HG03342 (cell line): ENCODE measurements around the gene TRIM10.
"Not testable (repeated sequence)": the region's sequence is repeated elsewhere in the genome, so short reads cannot be mapped to it uniquely, and the experiment has no call there.

ENCODE experiments used
- ATAC-seq: cut with Tn5 transposase; IDR thresholded peaks from one replicate; pipeline ENCODE4 v1.9.1; 2021; ENCODE audit warnings: mild to moderate bottlenecking, moderate library complexity; ENCODE audit not compliant: unreplicated experiment

Gene TRIM10

GRCh38 chr6:30130887-30131862 is 29.8 kb downstream of the TRIM10 start:
- peak; percentile 68 for ATAC-seq

- no peak for ATAC-seq
Observed at GRCh38 chr6:30130179-30130679, 30.8 kb downstream of the TRIM10 start.

DNA sequence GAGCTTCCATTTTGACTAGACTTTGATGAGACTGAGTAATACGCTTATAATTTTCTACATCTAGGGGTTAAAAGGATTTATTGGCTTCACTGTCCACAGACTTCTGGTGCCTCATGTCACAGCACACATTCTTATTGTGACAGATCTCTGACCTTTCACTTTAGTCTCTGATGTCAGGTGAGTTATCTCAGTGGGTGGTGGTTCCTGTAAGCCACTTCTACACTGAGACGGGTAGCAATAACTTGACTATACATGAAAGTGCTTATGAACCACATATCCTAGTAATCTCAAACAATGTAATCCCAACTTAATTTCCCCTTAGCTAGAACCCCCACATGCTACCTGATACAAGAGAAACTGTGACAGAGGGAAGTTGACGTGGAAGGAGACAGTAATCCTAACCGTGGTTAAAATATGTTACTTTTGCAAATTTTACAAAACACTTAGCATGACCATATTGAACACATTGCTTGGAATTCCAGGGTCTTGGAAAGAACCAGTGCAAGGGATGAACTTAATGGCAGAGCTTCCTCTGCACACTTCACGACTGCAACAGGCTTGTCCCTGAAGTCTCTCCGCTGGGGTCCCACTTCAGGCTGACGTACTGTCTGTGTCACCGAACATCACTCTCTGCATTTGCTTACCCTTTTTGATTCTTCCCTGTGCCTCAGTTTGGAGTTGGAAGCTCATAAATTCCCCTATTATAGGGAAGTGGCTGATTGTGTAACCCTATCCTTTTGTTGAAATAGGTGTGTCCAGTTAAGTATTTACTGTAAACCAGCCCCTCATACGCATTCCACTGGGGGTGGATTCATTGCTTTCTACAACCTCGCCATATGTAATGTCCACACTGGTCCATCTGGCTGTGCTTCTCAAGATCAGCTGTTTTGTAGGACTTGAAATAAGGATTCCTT is 31.5 kb downstream of the TRIM10 start:
- ATAC-seq, result no peak

- ATAC-seq, result no peak
Observed at GRCh38 chr6:30127238-30128093, 33.5 kb downstream of the TRIM10 start.

DNA sequence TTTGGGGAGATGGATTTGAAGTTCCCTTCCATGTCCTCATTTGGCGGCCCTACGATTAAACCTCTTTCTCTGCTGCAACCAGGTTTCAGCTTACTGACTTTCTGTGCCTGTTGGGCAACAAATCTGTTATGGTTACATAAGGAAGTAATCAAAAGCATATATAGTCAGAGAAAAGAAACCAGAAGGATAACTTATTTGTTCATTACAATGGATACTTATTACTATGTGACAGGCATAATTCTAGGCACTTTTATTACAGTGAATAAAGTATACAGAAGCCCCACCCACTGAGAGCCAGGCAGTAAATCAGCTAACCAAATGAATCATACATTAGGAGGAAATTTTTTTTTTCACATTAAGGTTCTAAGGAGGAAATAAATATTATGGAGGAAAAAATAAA is 38.5 kb downstream of the TRIM10 start:
- ATAC-seq, result no peak

- no peak for ATAC-seq
Observed at GRCh38 chr6:30121446-30122366, 39.3 kb downstream of the TRIM10 start.

- ATAC-seq, result not testable (repeated sequence)
Observed at GRCh38 chr6:30118691-30119090, 42.3 kb downstream of the TRIM10 start.

GRCh38 chr6:30116724-30117123 is 44.3 kb downstream of the TRIM10 start:
- ATAC-seq, result no peak

DNA sequence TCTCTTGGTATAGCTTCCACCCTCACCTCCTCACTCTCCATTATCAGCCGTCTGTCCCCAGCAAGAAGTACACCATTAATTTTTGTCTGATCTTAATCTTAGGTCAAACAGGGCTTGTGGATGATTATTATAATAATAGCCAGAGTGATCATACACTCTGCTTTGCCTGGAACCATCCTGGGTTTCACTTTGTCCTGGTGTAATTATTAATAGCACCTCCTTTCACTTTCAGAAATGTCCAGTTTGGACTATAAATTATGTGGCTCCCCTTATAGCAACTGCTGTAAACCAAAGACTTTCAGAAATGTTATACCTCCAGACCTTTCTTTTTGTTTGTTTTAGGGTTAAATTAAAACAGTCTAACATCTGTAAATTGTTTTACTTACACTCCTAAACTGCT is 47.2 kb downstream of the TRIM10 start:
- no peak for ATAC-seq

GRCh38 chr6:30113003-30113759 is 47.8 kb downstream of the TRIM10 start, which contains the start of gene TRIM31:
TSS of gene TRIM31 (minus strand) at chr6:30113090. CDS start at chr6:30112805, 285 bp downstream.
- no peak for ATAC-seq

DNA sequence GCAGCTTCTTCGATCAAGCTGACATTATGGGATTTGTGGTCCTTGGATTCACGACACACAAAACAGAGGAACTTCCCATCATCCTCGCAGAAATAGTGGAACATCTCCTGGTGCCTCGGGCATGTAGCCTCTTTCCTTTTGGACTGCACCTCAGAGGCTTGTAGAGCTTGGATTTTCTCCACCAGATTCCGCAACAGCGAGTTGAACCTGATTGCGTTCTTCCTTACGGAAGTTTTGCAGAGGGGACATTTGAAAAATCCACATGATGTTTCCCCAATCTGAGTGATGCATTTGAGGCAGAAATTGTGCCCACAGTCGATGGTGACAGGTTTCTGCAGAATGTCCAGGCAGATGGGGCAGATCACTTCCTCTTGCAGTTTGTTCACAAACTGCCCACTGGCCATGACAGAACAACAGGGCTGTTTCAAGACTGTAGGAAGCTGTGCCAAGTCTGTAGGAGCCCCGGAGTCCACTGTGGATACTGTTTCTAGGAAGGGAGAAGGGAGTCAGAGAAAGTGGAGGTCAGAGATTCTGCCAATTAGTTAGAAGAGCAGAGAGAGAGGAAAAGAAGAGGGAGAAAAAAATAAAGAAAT is 48.5 kb downstream of the TRIM10 start:
- no peak for ATAC-seq

DNA sequence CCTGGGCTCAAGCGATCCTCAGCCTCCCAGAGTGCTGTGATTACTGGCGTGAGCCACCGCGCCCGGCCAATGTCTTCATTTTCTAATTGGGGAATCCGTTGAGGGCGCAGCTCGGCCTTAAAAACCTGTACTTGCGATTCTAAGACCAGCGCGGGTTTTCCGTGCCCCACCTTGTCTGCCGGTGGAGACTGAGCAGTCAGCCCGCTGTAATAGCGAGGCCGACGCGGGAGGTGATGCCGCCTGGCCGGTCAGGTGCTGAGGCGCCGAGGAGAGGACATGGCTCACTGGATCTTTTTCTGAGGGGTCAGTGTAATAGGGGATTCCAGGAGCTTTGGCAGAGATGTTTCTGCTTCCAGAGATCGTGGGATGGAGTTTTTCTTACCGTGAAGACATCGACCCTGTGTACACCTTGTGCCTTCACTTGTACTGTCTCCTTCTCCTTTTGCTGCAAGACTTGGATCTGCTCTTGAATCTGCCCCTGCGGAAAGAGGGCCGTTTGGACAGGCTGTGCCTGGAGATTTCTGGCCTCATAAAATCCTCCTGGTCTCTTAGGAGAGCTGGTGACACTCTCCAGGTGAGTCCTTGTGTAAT is 49.6 kb downstream of the TRIM10 start:
- ATAC-seq, result no peak

DNA sequence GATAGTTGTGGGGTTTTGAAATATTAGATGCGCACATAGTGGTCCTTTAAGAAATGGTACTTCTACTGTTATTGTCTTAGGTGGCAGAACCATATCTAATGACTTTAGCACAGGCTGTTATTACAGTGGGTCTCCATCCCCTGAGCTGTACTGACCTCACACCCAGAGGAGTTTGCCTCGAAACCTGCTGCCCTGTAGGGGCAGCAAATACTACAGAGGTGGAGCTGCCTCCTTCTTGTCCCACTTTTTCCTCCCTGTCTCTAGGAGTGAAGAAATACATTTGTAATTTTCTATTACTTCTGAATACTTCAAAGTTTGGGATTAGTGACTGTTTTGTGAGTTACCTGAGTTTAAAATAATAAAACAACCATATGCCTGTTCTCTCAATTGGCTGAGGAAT is 56.4 kb downstream of the TRIM10 start:
- no peak for ATAC-seq

GRCh38 chr6:30103872-30104179 is 57.2 kb downstream of the TRIM10 start:
- ATAC-seq, result no peak

DNA sequence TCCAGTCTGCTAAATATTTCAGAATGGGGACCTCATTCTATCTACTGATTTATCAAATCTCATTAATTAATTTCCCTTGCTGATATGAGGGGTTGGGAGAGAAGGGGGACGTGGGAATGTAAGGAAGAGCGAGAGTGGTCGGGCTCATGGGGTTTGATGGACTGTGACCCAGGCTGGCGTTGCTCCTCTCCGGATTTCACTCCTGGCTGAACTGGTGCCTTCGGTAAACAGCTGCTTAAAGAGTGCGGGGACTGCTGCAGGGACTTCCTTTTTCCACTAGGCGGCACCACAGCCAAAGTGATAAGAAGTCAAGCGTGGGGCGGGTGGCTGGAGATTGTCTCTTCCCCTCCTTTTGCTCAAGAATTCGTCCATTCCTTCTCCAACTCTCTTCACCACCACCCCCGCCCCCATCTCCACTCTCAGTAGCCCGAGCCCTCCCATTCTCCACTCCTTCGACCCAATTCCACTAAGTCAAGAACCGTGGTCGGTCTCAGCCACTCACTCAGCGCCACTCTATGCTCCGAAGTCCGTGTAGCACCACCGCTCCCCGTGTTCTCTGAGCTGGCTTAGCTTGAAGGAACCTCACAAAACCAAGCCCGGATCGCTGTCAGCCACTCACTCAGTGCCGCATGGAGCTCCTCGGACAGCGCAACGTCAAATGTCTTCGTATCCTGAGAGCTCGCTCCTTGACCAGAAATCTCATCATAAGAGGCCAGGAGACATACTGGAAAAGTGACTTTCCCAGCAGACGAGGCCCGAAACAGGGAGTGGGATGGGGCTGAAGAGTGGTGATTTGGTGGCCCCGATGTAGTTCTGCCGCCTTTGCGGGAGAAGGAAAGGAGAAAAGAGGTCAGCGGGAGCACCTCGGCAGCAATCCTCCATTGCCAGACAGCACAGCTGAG is 57.8 kb downstream of the TRIM10 start:
- ATAC-seq, result peak; percentile 57

- no peak for ATAC-seq
Observed at GRCh38 chr6:30102414-30102969, 58.5 kb downstream of the TRIM10 start.
